ENCODE measurements around the gene GRM5. TPM values are rescaled to one million over a fixed set of nuclear protein-coding genes. Genes with fewer than 3 reads are reported as not detected.
"Not testable (repeated sequence)": the region's sequence is repeated elsewhere in the genome, so short reads cannot be mapped to it uniquely, and the experiment has no call there.

Gene GRM5
- total and polyA plus RNA-seq, 2 donors (not counting 1 experiment from before 2014, with no cell fraction given) = not detected

DNA sequence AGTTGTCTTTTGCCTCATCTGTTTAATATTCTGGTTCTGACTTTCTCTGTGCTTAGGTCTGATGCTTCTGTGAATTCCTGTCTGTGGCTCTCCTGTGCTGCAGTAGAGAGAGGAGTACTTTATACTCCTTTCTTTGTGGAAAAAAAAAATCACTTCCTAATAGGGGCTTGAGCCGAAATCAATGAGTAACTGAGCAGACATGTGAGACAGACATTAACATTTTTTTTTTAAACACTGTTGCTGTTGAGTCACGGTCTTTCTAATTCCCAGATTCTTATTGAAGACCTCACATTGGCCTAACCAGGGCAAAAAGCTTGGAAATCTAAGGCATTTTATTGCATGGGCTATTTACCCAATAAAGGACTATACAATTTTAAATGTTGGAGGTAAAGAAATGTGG is 86.1 kb downstream of the GRM5 start:
- DNase-seq = no peak
- Histone ChIP-seq H3K27me3 (replicated peaks in 1 of 4; ENCODE audit: control extremely low read depth in 1 of 4, control insufficient read depth in 3 of 4, insufficient read depth in 4 of 4, low read length in 3 of 4) (no peaks in the 10 kb centered on the region), H3K4me2 (replicated peaks; ENCODE audit: low read depth, low read length, poor library complexity, severe bottlenecking) (no peak overlapping the region), H4K20me1 (ENCODE audit: control insufficient read depth, insufficient read depth, low read length, poor library complexity, severe bottlenecking) (no peaks in the 10 kb centered on the region), H3K79me2 (ENCODE audit: control insufficient read depth, insufficient read depth, low read length) (no peaks in the 10 kb centered on the region), H3K9me3 (ENCODE audit: control extremely low read depth in 1 of 3, control insufficient read depth in 2 of 3, insufficient read depth in 1 of 3, low read length in 2 of 3) (no peaks in the 10 kb centered on the region), H3K36me3 (replicated peaks in 1 of 2; ENCODE audit: control extremely low read depth in 1 of 2, control insufficient read depth in 1 of 2, extremely low read depth in 1 of 2, insufficient read depth in 2 of 2, low read length in 1 of 2) (no peaks in the 10 kb centered on the region), H3K27ac (ENCODE audit: low read length in 2 of 2) (no peak overlapping the region), H3K4me3 (ENCODE audit: control extremely low read depth in 1 of 5, extremely low read depth in 1 of 5, insufficient read depth in 1 of 5, low read depth in 2 of 5, low read length in 4 of 5) (no peak overlapping the region), H2AFZ (ENCODE audit: insufficient read depth, low read depth, low read length, poor library complexity, severe bottlenecking) (no peak overlapping the region), H3K9ac (ENCODE audit: low read length) (no peak overlapping the region), H3K4me1 (ENCODE audit: control insufficient read depth in 2 of 2, insufficient read depth in 2 of 2, low read length in 2 of 2) (no peaks in the 10 kb centered on the region)
- no peak for ATAC-seq (ENCODE audit: low read depth)
- no CpG with 5 or more reads among the region's 2 CpGs for WGBS (ENCODE audit: insufficient coverage)
- H3K4me3 Mint-ChIP-seq = no peak overlapping the region
- TF ChIP-seq, protein P1, sequence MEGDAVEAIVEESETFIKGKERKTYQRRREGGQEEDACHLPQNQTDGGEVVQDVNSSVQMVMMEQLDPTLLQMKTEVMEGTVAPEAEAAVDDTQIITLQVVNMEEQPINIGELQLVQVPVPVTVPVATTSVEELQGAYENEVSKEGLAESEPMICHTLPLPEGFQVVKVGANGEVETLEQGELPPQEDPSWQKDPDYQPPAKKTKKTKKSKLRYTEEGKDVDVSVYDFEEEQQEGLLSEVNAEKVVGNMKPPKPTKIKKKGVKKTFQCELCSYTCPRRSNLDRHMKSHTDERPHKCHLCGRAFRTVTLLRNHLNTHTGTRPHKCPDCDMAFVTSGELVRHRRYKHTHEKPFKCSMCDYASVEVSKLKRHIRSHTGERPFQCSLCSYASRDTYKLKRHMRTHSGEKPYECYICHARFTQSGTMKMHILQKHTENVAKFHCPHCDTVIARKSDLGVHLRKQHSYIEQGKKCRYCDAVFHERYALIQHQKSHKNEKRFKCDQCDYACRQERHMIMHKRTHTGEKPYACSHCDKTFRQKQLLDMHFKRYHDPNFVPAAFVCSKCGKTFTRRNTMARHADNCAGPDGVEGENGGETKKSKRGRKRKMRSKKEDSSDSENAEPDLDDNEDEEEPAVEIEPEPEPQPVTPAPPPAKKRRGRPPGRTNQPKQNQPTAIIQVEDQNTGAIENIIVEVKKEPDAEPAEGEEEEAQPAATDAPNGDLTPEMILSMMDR (IDR thresholded peaks at IDR 0.05) = no peak
- no peak for TF ChIP-seq EZH2 (IDR thresholded peaks at IDR 0.05; ENCODE audit: borderline replicate concordance, insufficient read depth, low read depth, low read length, poor library complexity, severe bottlenecking)
- CTCF ChIA-PET = no interaction called here
- intact Hi-C loops (cut with micrococcal nuclease) = no loop called here
- POLR2A ChIA-PET = no interaction called here
- H3K27me3 Mint-ChIP-seq = no peaks in the 10 kb centered on the region
- peaks cover 1% of the 10 kb centered on the region for H3K9me3 Mint-ChIP-seq (ENCODE audit: insufficient read depth)
- H3K4me1 Mint-ChIP-seq = no peaks in the 10 kb centered on the region
- no peak overlapping the region for H3K27ac Mint-ChIP-seq

DNA sequence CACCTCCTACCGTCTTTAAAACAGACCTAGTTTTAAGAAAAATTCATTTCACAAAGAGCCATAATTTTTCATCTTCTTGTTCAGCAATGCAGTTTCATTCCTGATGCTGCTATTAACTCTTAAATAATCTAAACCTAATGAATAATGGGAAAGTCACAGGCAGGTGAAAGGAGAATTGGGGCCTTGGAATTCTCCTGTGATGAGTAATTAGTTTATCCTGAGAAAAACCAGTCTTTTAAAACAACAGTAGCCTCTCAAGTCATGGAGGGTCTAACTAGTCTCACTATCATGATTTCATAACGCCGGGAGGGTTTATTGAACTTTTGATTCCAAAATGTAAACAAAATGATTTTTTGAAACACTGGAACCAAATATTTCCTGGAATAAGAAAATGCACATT is 86.8 kb downstream of the GRM5 start:
- H3K4me3 ChIP-seq (ENCODE audit: control extremely low read depth in 1 of 5, extremely low read depth in 1 of 5, insufficient read depth in 1 of 5, low read depth in 2 of 5, low read length in 4 of 5); H3K36me3 ChIP-seq (replicated peaks in 1 of 2; ENCODE audit: control extremely low read depth in 1 of 2, control insufficient read depth in 1 of 2, extremely low read depth in 1 of 2, insufficient read depth in 2 of 2, low read length in 1 of 2); H3K79me2 ChIP-seq (ENCODE audit: control insufficient read depth, insufficient read depth, low read length); H3K9ac ChIP-seq (ENCODE audit: low read length); H3K27me3 ChIP-seq (replicated peaks in 1 of 4; ENCODE audit: control extremely low read depth in 1 of 4, control insufficient read depth in 3 of 4, insufficient read depth in 4 of 4, low read length in 3 of 4); H3K4me2 ChIP-seq (replicated peaks; ENCODE audit: low read depth, low read length, poor library complexity, severe bottlenecking); intact Hi-C loops (cut with micrococcal nuclease); H3K4me3 Mint-ChIP-seq; H3K9me3 Mint-ChIP-seq (ENCODE audit: insufficient read depth); H3K4me1 Mint-ChIP-seq; POLR2A ChIA-PET; H3K27me3 Mint-ChIP-seq; H3K4me1 ChIP-seq (ENCODE audit: control insufficient read depth in 2 of 2, insufficient read depth in 2 of 2, low read length in 2 of 2); CTCF ChIA-PET; H3K27ac Mint-ChIP-seq; H4K20me1 ChIP-seq (ENCODE audit: control insufficient read depth, insufficient read depth, low read length, poor library complexity, severe bottlenecking); DNase-seq; H3K27ac ChIP-seq (ENCODE audit: low read length in 2 of 2); H3K9me3 ChIP-seq (ENCODE audit: control extremely low read depth in 1 of 3, control insufficient read depth in 2 of 3, insufficient read depth in 1 of 3, low read length in 2 of 3); ATAC-seq (ENCODE audit: low read depth); H2AFZ ChIP-seq (ENCODE audit: insufficient read depth, low read depth, low read length, poor library complexity, severe bottlenecking): not testable (repeated sequence)
- WGBS (ENCODE audit: insufficient coverage) = no CpG with 5 or more reads among the region's 3 CpGs

DNA sequence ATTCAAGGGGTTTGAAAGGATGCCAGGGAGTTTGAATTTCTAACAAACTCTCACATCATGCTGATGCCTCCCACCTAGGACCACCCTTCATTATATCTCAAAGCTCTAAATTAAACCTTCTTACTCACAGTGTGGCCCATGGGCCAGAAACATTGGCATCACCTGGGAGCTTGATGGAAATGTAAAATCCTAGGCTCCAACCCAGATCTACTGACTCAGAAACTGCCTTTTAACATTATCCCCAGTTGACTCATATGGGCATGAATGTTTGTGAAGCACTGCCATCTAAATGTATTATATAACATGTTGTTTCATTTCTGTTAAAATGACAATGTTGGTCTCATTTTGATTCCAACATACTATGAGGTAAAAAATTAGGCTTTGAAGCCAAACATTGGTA is 90.3 kb downstream of the GRM5 start:
- H3K27me3 ChIP-seq (replicated peaks in 1 of 4; ENCODE audit: control extremely low read depth in 1 of 4, control insufficient read depth in 3 of 4, insufficient read depth in 4 of 4, low read length in 3 of 4); H3K4me1 ChIP-seq (ENCODE audit: control insufficient read depth in 2 of 2, insufficient read depth in 2 of 2, low read length in 2 of 2); intact Hi-C loops (cut with micrococcal nuclease); H3K36me3 ChIP-seq (replicated peaks in 1 of 2; ENCODE audit: control extremely low read depth in 1 of 2, control insufficient read depth in 1 of 2, extremely low read depth in 1 of 2, insufficient read depth in 2 of 2, low read length in 1 of 2); H4K20me1 ChIP-seq (ENCODE audit: control insufficient read depth, insufficient read depth, low read length, poor library complexity, severe bottlenecking); H3K9ac ChIP-seq (ENCODE audit: low read length); H3K79me2 ChIP-seq (ENCODE audit: control insufficient read depth, insufficient read depth, low read length); H3K27ac ChIP-seq (ENCODE audit: low read length in 2 of 2); H3K9me3 Mint-ChIP-seq (ENCODE audit: insufficient read depth); ATAC-seq (ENCODE audit: low read depth); H3K27ac Mint-ChIP-seq; H3K4me1 Mint-ChIP-seq; H3K4me2 ChIP-seq (replicated peaks; ENCODE audit: low read depth, low read length, poor library complexity, severe bottlenecking); H3K27me3 Mint-ChIP-seq; H3K9me3 ChIP-seq (ENCODE audit: control extremely low read depth in 1 of 3, control insufficient read depth in 2 of 3, insufficient read depth in 1 of 3, low read length in 2 of 3); DNase-seq; H2AFZ ChIP-seq (ENCODE audit: insufficient read depth, low read depth, low read length, poor library complexity, severe bottlenecking); H3K4me3 Mint-ChIP-seq; H3K4me3 ChIP-seq (ENCODE audit: control extremely low read depth in 1 of 5, extremely low read depth in 1 of 5, insufficient read depth in 1 of 5, low read depth in 2 of 5, low read length in 4 of 5); CTCF ChIA-PET; POLR2A ChIA-PET: not testable (repeated sequence)
